RWPE1 (cell line): ENCODE data around the gene MICU2.
A peak's percentile ranks its signal among the peaks of the same experiment; 100 is the strongest.
"Not testable (repeated sequence)": the region's sequence is repeated elsewhere in the genome, so short reads cannot be mapped to it uniquely, and the experiment has no call there.

Experiments
- CTCF ChIA-PET: fragments of 350-600 bp; sonication (Branson Sonifier 250); formaldehyde crosslinking; extraction: SDS; loops from one replicate; lab custom pipeline; 2021; lab: Yijun Ruan, JAX
- POLR2A ChIA-PET: fragments of 400-600 bp; formaldehyde crosslinking; extraction: SDS; loops from one replicate; lab custom pipeline; 2020; ENCODE audit warnings: antibody characterized with exemption; ENCODE audit not compliant: low non-redundant PET; lab: Yijun Ruan, JAX
- DNase-seq: peaks from one replicate; pipeline ENCODE4 v3.0.0; 2012; ENCODE audit warnings: low spot score
- H3K27ac ChIP-seq: fragments of 450-650 bp; 2 replicates; pipeline ENCODE4 v1.5.1; 2017
- TF ChIP-seq, protein P1 (sequence below): fragments of 450-650 bp; conservative IDR thresholded peaks from 2 replicates; pipeline ENCODE4 v1.5.1; 2017; ENCODE audit warnings: low read depth, mild to moderate bottlenecking

Gene MICU2

DNA sequence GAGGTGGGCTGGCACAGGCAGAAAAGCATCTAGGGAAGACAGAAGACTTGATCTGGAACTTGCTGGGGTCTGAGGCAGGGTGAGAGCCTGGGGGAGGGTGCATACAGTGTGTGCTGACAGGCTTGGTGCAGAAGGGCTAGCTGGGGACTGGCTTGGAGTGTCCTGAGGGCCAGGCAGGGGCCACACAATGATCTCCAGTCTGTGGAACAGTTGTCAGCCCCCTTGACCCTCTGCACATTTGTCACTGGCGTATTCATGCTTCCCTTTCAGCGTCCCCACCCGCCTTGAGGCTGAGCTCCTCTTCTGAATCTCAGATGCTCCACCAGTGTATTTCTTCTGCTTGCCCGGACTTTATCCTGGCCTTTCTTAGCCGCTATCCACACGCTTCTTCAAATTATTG, 2.8 kb upstream of the MICU2 start:
- POLR2A ChIA-PET, result no interaction called here

DNA sequence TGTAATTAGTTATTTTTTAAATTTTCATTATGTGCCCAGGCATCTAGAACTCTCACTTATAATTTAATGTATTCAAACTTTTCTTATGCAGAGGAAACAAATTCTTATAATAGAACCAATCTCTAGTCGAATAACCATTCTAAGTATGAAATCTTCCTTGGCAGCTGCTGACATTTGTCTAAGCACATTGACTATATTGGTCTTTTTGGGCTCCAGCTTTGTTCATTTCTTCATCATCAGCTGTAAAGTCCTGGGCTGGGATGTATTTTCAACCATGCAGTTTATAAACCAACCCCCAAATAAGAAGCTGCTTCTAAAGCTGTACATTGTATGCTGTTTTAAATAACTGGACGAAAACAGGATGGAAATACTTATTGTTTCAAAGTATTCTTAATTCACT, 2.3 kb upstream of the MICU2 start:
- TF ChIP-seq, protein P1, sequence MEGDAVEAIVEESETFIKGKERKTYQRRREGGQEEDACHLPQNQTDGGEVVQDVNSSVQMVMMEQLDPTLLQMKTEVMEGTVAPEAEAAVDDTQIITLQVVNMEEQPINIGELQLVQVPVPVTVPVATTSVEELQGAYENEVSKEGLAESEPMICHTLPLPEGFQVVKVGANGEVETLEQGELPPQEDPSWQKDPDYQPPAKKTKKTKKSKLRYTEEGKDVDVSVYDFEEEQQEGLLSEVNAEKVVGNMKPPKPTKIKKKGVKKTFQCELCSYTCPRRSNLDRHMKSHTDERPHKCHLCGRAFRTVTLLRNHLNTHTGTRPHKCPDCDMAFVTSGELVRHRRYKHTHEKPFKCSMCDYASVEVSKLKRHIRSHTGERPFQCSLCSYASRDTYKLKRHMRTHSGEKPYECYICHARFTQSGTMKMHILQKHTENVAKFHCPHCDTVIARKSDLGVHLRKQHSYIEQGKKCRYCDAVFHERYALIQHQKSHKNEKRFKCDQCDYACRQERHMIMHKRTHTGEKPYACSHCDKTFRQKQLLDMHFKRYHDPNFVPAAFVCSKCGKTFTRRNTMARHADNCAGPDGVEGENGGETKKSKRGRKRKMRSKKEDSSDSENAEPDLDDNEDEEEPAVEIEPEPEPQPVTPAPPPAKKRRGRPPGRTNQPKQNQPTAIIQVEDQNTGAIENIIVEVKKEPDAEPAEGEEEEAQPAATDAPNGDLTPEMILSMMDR, result no peak
- POLR2A ChIA-PET, result no interaction called here
- H3K27ac ChIP-seq, result no peak overlapping the region
- DNase-seq, result no peak
- CTCF ChIA-PET, result no interaction called here

More for the DNA sequence above, 2.8 kb upstream of the MICU2 start:
- CTCF ChIA-PET, result no interaction called here
- DNase-seq, result no peak
- no peak overlapping the region for H3K27ac ChIP-seq
- TF ChIP-seq, protein P1, result no peak

DNA sequence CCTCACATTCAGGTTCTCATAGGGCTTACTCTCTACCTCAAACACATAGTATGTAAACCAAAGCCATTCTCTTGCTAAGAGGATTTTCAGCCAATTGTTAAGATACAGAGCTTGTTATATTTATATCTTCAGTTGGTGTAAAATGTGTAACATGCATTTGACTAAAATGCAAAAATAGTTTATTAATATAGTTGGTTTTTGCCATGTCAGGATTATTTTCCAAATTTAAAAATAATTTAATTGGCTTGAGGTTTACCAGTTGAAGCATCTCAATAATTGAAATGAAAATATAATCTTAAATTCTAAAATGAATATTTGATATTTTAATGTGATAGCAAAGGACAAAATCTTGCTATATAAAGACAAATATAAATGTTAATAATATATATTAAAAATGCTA, 7.2 kb downstream of the MICU2 start:
- no peak for DNase-seq
- TF ChIP-seq, protein P1, result no peak
- CTCF ChIA-PET, result interaction anchor here (0.6 kb wide), 1 partner anchor 702 kb away, joined by 3 read pairs; no protein-coding TSS in a partner anchor
- H3K27ac ChIP-seq, result no peak overlapping the region
- POLR2A ChIA-PET, result no interaction called here

DNA sequence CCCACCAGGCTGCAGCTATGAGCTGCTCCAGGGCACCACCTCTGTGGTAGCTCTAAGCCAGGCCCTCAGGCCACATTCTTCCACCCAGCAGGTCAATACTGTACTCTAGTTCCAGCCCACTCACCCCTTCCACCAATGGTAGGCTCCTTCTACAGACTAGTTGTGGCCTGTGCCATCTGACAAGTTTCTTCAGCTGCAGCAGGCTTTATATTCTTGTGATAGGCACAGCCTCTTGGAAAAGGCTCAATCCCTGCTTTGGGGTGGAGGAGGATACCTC, 8.5 kb downstream of the MICU2 start:
- H3K27ac ChIP-seq, result 0 out of 2 replicates have a peak overlapping the region, but pooled peaks have one; percentile 25
- TF ChIP-seq, protein P1, result no peak
- no peak for DNase-seq
- ChIA-PET CTCF (no interaction called here), POLR2A (no interaction called here)

DNA sequence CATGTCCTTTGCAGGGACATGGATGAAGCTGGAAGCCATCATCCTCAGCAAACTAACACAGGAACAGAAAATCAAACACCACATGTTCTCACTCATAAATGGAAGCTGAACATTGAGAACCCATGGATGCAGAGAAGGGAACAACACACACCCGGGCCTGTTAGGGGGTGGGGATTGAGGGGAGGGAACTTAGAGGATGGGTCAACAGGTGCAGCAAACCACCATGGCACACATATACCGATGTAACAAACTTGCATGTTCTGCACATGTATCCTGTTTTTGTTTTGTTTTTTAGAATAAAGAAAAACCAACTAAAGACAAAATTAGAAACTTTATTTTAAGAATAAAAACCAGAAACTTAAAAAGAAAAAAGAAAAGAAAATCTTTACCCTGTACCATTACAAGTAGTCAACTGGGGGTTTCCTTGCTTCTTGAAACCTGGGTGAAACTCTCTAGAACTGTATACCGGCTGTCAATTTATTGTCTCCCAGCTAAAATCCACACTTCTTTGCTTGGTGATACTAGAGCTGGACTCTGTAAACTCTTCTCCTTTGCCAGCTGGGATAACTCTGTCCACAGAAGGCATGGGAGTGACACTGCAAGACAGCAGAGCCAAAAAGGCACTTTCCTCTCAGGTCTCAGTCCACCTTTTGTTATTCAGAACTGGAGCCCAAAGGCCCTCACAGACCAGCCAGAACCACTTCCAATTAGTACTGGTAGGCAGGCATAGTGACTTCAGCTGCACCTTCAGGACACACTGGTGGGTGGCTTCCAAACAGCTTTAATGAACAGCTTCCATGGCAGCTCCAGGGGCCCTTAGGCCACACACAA, 9.0 kb downstream of the MICU2 start:
- H3K27ac ChIP-seq, result 0 out of 2 replicates have a peak overlapping the region, but pooled peaks have one; percentile 25
- TF ChIP-seq, protein P1, result no peak
- ChIA-PET CTCF (no interaction called here), POLR2A (no interaction called here)
- no peak for DNase-seq

DNA sequence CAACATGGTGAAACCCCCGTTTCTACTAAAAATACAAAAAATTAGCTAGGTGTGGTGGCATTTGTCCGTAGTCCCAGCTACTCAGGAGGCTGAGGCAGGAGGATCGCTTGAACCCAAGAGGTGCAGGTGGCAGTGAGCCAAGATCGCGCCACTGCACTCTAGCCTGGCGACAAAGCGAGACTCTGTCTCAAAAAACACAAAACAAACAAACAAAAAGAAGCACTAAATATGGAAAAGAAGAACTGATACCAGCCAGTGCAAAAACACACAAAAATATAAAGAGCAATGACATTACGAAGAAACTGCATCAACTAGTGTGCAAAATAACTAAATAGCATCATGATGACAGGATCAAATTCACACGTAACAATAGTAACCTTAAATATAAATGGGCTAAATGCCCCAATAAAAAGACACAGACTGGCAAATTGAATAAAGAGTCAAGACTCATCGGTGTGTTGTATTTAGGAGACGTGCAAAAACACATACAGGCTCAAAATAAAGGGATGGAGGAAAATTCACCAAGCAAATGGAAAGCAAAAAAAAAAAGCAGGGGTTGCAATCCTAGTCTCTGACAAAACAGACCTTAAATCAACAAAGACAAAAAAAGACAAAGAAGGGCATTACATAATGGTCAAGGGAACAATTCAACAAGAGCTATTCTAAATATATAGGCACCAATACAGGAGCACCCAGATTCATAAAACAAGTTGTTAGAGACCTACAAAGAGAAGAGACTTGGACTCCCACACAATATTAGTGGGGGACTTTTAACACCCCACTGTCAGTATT, 13.1 kb downstream of the MICU2 start:
- CTCF ChIA-PET, DNase-seq, POLR2A ChIA-PET, H3K27ac ChIP-seq: not testable (repeated sequence)

DNA sequence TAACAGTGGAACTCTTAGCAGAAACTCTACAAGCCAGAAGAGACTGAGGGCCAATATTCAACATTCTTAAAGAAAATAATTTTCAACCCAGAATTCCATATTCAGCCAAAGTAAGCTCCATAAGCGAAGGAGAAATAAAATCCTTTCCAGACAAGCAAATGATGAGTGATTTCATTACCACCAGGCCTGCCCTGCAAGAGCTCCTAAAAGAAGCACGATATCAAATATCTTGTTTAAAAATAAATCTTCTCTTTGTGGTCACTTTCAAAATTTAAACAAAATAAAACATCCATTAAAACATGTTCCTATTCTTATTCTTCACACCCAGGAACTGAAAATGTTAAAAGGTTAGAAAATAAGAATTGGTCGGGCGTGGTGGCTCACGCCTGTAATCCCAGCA, 13.7 kb downstream of the MICU2 start:
- ChIA-PET POLR2A (no interaction called here), CTCF (no interaction called here)
- H3K27ac ChIP-seq, result no peak overlapping the region
- no peak for DNase-seq
- TF ChIP-seq, protein P1, result no peak

DNA sequence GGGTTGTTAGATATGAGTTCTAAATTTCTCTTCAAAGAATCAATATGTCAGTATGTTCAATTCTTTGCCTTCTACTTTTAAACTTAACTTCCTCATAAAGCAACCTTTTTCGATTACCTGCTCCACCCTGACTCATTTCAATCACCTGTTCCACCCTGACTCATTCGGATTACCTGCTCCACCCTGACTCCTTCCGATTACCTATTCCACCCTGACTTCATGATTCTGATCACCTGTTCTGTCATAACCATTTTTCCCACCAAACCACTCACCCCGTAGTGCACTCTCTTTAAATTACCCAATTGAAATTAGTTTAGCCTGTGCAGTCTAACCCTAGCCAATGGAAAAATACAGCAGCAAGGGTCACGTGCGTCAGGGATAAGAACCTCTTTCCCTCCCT, 14.5 kb downstream of the MICU2 start:
- DNase-seq, H3K27ac ChIP-seq, POLR2A ChIA-PET, CTCF ChIA-PET: not testable (repeated sequence)

DNA sequence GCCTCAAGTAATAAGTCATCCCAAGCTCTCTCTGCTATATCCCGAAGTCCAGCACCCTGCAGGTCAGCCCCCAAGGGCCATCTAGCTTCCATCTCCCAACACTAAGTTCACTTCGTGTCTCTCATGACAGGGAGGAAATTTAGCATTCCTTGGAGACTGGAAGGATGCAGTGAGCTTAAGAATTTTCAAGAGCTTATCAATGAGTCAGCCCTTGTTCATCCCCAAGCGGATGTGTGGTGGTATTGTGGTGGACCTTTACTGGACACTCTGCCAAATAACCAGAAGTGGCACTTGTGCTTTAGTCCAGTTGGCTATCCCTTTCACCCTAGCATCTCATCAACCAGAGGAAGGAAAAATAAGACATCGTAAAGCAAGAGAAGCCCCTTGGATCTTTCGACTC, 15.6 kb downstream of the MICU2 start:
- POLR2A ChIA-PET, CTCF ChIA-PET, H3K27ac ChIP-seq, DNase-seq: not testable (repeated sequence)
